Measurements from ENCODE around the gene SLC6A2.
A peak's percentile ranks its signal among the peaks of the same experiment; 100 is the strongest.

SLC6A2 gene

DNA sequence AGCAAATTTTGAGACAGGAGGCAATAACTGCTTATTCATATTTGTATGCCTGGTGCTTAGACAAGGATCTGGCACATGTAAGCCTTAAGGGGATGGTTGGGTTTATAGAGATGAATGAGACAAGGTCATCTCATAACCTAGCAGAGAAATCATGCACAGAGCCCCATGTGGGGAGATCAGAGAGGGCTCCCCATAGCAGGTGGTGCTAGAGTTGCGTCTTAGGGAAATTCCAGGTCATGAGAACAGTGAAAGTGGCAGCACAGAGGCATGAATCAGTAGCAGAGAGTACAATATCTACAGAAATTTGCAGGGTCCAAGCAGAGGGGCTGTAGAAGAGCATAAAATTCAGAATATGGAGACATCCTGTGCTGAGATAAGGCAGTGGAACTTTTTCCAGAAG lies 57.3 kb downstream of the SLC6A2 start:
- no peak for DNase-seq (ENCODE audit: low spot score)

DNA sequence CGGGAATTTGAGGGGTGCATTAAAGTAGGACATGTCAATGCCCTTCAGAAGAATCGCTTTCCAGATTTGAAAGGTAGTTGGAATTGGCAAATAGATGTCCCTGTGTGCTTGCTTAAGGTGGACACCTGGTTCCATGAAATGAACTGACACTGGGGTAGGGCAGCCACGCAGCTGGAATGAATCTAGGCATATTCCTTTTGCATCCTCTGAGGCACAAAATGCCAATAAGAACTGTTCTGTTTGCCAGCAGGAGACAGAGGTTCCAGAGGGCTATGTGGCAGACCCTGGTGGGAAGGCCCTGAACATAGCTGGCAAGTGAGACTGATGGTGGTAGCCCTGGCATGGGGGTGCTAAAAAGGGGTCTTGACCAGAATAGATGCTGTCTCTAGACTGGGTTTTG lies 61.5 kb downstream of the SLC6A2 start:
- DNase-seq (ENCODE audit: low spot score) = no peak

- no peak for DNase-seq (ENCODE audit: low spot score)
These were observed 69.4 kb downstream of the SLC6A2 start for GRCh38 chr16:55725055-55725777.

DNA sequence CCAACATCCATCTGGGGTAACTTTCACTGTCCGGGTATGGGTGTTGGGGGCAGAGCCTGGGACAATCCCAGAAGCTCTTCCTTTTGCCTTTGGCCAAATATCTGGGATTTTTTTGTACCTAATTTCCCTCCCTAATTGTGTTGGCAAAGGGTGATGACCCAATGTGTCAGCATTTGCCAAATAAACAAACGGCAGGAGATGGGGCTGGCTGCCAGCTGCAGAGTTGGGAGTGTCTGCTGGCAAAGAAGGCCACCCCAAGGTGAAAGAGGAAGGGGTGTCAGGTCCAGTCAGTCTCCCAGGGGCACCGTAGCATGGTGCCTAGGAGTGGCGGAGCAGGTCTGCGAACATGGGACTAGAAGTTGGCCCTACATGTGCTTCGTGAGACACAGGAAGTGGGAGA lies 73.0 kb downstream of the SLC6A2 start:
- no peak for DNase-seq (ENCODE audit: low spot score)

DNA sequence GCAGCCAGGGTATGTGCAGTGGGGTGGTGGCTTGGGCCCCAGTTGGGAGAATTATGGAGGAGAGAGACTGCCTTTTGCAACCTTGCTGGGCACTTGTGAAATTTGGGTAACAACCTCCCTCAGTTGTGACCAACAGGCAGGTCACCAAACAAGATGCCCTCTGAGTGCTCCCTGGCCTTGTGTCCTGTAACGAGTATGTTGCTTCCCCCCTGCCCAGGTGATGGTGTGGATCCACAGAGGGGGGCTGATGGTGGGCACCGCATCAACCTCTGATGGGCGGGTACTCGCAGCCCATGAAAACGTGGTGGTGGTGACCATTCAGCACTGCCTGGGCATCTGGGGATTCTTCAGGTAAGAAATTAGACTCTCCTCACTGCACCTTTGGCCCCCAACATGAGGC lies 74.3 kb downstream of the SLC6A2 start:
- DNase-seq (ENCODE audit: low spot score) = no peak

GRCh38 chr16:55732496-55732895 lies 76.7 kb downstream of the SLC6A2 start:
- no peak for DNase-seq (ENCODE audit: low spot score)

- no peak for DNase-seq (ENCODE audit: low spot score)
These were observed 78.9 kb downstream of the SLC6A2 start for GRCh38 chr16:55734665-55735064.

DNA sequence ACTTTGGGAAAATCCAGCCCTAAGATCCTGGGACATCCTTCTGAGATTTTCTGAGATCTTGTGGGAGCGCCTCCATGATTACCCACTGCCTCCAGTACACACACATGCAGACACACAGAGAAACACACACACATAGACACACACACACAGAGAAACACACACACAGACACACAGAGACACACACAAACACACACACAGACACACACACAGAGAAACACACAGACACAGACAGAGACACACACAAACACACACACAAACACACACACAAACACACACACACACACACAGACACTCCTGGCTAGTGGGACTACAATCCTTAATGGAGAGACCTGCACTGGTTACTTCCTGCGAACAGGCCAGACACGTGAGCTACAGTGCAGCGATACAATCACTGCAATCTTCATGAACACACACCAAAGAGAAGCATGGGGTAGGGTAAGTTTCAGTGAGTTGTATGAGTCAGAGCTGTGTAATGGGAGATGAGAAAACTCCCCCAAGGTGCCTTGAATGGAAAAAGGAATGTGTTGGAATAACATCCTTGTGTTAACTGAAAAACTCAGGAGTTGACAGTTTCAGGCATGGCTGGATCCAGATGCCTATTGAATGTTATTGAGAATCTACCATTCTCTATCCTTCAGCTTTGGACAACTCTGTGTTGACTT lies 79.5 kb downstream of the SLC6A2 start:
- no peak for DNase-seq (ENCODE audit: low spot score)

DNA sequence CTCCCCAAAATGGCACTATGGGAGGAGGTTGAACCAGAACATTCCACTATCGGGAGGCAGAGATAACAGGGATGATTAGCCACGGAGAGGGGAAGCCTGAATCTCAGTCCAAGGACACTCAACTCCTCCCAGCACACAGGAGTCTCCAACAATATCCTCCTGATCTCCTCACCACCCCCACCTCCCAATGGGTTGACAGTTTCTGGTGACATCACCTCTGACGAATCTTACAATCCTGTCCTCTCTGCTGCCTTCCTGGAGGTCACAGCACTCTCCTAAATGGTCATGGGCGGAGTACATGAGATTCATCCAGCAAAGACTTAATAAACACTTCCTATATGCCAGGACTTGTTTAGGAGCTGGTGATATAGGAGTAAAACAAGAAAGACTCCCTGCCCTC lies 80.9 kb downstream of the SLC6A2 start:
- DNase-seq (ENCODE audit: low spot score) = no peak

GRCh38 chr16:55737318-55737717 lies 81.5 kb downstream of the SLC6A2 start:
- DNase-seq (ENCODE audit: low spot score) = no peak

- DNase-seq (ENCODE audit: low spot score) = no peak
These were observed 82.2 kb downstream of the SLC6A2 start for GRCh38 chr16:55737966-55738365.

DNA sequence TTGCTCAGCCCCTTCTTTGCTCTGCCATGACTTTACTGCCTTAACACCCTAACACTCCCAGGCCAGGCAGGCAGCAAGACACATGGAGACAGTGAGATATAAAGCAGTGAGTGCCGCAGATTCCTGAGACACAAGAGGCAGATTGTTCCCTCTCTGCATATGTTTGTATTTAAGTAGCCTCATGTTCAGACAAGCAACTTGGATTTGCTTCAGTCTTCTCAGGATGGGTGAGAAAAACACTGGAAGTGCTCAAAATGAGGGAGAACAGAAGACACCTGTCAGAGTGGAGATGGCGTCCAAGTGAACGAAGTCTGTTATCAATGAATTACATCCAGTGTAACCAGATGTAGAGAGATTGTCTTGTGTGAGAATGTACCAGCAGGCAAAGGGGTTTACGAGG lies 90.3 kb downstream of the SLC6A2 start:
- DNase-seq (ENCODE audit: low spot score) = no peak

GRCh38 chr16:55747785-55748184 lies 92.0 kb downstream of the SLC6A2 start:
- DNase-seq (ENCODE audit: low spot score) = no peak

GRCh38 chr16:55752465-55753144 lies 96.8 kb downstream of the SLC6A2 start:
- DNase-seq (ENCODE audit: low spot score) = peak; percentile 27

DNA sequence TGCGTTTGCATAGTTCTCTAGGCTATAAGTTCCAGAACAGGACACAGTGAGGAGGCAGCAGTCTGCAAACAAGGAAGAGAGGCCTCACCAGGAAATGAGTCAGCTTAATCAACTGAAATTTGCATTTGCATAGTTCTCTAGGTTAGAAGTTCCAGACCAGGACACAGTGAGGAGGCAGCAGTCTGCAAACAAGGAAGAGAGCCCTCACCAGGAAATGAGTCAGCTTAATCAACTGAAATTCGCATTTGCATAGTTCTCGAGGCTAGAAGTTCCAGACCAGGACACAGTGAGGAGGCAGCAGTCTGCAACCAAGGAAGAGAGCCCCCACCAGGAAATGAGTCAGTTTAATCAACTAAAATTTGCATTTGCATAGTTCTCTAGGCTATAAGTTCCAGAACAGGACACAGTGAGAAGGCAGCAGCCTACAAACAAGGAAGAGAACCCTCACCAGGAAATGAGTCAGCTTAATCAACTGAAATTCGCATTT lies 97.4 kb downstream of the SLC6A2 start:
- peak; percentile 20 for DNase-seq (ENCODE audit: low spot score)
